ENCODE results near the gene ARRB1.
"Not testable (repeated sequence)": the region's sequence is repeated elsewhere in the genome, so short reads cannot be mapped to it uniquely, and the experiment has no call there.

The ARRB1 gene

DNA sequence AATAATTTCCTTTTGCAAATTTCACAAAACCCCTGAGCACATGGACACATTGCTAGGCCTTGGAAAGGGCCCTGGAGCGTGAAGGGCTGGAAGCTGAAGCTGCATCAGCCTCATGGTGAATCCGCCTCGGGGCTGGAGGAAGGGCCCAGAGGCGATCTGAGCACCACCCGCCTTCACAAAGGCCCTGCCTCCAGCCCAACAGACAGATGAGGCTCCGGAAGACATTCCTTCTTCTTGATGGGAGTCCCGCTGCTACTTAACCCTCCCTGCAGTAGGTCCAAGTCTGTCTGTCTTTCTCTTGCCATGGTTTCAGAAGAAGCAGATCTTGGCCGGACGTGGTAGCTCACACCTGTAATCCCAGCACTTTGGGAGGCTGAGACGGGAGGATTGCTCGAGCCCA lies 16.5 kb downstream of the ARRB1 start:
- no peak for DNase-seq (ENCODE audit: low read depth)
- TF ChIP-seq, protein P1, sequence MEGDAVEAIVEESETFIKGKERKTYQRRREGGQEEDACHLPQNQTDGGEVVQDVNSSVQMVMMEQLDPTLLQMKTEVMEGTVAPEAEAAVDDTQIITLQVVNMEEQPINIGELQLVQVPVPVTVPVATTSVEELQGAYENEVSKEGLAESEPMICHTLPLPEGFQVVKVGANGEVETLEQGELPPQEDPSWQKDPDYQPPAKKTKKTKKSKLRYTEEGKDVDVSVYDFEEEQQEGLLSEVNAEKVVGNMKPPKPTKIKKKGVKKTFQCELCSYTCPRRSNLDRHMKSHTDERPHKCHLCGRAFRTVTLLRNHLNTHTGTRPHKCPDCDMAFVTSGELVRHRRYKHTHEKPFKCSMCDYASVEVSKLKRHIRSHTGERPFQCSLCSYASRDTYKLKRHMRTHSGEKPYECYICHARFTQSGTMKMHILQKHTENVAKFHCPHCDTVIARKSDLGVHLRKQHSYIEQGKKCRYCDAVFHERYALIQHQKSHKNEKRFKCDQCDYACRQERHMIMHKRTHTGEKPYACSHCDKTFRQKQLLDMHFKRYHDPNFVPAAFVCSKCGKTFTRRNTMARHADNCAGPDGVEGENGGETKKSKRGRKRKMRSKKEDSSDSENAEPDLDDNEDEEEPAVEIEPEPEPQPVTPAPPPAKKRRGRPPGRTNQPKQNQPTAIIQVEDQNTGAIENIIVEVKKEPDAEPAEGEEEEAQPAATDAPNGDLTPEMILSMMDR (IDR thresholded peaks at IDR 0.05; ENCODE audit: control insufficient read depth, insufficient read depth, low read depth, low read length, missing control alignments): no peak
- no peak overlapping the region for H3K4me3 ChIP-seq (ENCODE audit: control insufficient read depth, low read depth, low read length)

DNA sequence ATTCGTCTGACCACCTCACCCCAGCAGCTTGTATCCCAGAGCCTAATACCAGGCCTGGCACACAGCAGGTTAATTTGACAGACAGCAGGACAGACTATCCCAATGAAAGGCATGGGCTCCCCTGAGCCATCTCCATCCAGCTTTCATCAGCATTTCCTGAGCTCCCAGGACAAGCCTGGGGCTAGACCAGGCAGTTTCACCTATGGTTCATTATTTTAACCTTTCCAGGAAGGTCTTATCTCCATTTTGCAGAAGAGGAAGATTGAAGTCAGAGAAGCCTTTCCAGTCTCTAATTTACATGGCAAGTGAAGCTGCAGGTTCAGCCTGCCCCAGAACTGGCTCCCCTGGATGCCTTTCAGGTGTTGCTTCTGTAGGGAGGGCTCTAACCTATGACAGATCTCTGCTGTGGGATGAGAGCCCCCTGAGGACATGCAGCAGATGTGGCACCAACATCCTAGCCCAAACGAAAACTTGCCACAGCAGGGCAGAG lies 17.0 kb downstream of the ARRB1 start:
- DNase-seq (ENCODE audit: low read depth): no peak
- H3K4me3 ChIP-seq (ENCODE audit: control insufficient read depth, low read depth, low read length): no peak overlapping the region
- TF ChIP-seq, protein P1 (IDR thresholded peaks at IDR 0.05; ENCODE audit: control insufficient read depth, insufficient read depth, low read depth, low read length, missing control alignments): no peak

DNA sequence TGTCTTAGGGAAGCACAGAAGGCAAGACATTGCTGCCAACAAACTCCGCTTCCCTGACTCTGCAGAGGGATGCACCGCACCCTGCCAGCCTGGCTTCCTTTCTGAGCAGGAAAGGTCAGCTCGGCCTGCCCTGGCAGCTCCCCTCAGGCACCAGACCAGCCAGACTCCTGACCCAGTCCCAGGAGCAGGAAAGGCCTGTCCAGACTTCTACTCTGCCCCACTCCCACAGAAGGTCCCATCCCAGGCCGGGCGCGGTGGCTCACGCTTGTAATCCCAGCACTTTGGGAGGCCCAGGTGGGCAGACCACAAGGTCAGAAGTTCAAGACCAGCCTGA lies 17.7 kb downstream of the ARRB1 start:
- no peak for DNase-seq (ENCODE audit: low read depth)
- H3K4me3 ChIP-seq (ENCODE audit: control insufficient read depth, low read depth, low read length): no peak overlapping the region
- TF ChIP-seq, protein P1 (IDR thresholded peaks at IDR 0.05; ENCODE audit: control insufficient read depth, insufficient read depth, low read depth, low read length, missing control alignments): no peak

DNA sequence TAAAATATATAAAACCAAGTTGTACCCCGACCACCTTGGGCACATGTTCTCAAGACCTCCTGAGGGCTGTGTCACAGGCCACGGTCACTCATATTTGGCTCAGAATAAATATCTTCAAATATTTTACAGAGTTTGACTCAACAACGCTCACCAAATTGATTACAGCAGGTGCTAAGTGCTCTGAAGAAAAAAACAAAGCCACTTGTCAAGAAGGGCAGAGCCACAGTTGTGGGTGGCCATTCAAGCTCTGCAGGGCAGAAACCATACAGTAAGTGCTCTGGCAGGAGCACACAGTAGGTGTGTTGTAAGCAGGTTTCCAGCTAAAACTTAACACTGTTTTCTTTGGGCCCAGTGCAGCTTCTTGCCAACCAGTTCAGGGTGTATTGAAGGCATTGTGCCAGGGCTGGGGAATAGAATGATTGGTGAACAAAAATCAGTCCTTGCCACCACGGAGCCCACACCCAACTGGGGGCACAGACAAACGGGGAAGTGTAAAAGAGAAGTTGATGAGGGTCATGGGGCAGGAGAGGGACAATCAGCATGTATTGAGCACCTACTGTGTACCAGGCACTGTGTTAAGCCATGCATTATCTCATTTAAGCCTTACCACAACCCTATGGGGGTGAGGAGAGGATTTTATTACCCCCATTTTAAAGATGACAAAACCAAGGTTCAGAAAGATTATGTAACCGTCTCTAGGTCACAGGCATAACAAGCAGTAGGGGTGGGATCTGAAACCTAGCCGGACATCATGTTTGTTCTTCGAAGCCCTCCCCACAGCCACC lies 18.2 kb downstream of the ARRB1 start:
- TF ChIP-seq, protein P1 (IDR thresholded peaks at IDR 0.05; ENCODE audit: control insufficient read depth, insufficient read depth, low read depth, low read length, missing control alignments): no peak
- DNase-seq (ENCODE audit: low read depth): no peak
- no peak overlapping the region for H3K4me3 ChIP-seq (ENCODE audit: control insufficient read depth, low read depth, low read length)

DNA sequence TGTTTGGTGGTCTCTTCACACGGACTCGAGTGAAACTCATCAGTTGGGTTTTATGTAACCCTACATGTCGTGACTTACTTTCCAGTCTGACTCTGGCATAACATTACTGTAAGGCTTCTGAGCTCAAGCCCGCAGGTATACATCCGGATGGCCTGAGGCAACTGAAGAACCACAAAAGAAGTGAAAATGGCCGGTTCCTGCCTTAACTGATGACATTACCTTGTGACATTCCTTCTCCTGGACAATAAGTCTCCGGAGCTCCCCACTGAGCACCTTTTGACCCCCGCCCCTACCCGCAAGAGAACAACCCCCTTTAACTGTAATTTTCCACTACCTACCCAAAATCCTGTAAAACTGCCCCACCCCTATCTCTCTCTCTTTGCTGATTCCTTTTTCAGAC lies 19.7 kb downstream of the ARRB1 start:
- H3K4me3 ChIP-seq (ENCODE audit: control insufficient read depth, low read depth, low read length); DNase-seq (ENCODE audit: low read depth): not testable (repeated sequence)

DNA sequence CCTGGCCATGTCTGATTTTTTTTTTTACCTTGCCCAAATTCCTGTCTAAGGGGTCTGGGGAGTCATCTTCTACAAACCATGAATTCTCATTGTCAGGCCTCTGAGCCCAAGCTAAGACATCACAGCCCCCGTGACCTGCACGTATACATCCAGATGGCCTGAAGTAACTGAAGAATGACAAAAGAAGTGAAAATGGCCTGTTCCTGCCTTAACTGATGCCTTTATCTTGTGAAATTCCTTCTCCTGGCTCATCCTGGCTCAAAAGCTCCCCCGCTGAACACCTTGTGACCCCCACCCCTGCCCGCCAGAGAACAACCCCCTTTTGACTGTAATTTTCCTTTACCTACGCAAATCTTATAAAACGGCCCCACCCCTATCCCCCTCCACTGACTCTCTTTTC lies 20.2 kb downstream of the ARRB1 start:
- DNase-seq (ENCODE audit: low read depth); H3K4me3 ChIP-seq (ENCODE audit: control insufficient read depth, low read depth, low read length): not testable (repeated sequence)

DNA sequence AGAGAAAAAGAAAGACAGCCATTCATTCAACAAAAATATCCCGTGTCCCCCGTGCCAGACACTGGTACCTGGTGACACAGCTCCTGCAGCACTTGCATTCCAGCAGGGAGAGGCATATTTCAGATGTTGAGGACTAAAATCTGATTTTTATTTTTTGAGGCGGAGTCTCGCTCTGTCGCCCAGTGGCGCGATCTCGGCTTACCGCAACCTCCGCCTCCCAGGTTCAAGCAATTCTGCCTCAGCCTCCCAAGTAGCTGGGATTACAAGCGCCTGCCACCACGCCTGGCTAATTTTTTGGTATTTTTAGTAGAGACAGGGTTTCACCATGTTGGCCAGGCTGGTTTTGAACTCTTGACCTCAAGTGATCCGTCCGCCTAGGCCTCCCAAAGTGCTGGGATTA lies 20.6 kb downstream of the ARRB1 start:
- DNase-seq (ENCODE audit: low read depth); H3K4me3 ChIP-seq (ENCODE audit: control insufficient read depth, low read depth, low read length): not testable (repeated sequence)

DNA sequence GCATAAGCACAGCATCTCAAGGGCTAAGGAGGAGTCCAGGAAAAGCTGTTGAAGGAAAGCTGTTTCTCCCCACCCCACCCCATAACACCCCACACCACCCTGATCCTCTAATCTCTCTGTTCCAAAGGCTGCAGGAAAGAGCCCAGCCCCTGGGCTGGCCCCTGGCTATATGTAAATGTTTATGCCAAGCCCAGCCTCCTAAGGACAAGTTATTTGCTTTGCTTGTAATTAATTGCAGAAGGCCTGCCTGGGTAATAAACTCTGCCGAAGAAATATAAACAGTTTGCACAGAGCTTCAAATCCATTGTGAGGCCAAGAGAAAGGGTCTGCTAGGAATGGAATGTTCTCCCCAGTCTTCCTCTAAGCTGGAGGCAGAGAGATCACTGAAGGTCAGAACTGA lies 21.2 kb downstream of the ARRB1 start:
- DNase-seq (ENCODE audit: low read depth): no peak
- TF ChIP-seq, protein P1 (IDR thresholded peaks at IDR 0.05; ENCODE audit: control insufficient read depth, insufficient read depth, low read depth, low read length, missing control alignments): no peak
- no peak overlapping the region for H3K4me3 ChIP-seq (ENCODE audit: control insufficient read depth, low read depth, low read length)
